ENCODE measurements around the gene PRKCZ. TPM values are rescaled to one million over a fixed set of nuclear protein-coding genes. Genes with fewer than 3 reads are reported as not detected.

Gene PRKCZ
- total and polyA plus RNA-seq, 5 experiments from 2014 or later, result 7.8 to 33.9 (median 11.3) TPM

DNA sequence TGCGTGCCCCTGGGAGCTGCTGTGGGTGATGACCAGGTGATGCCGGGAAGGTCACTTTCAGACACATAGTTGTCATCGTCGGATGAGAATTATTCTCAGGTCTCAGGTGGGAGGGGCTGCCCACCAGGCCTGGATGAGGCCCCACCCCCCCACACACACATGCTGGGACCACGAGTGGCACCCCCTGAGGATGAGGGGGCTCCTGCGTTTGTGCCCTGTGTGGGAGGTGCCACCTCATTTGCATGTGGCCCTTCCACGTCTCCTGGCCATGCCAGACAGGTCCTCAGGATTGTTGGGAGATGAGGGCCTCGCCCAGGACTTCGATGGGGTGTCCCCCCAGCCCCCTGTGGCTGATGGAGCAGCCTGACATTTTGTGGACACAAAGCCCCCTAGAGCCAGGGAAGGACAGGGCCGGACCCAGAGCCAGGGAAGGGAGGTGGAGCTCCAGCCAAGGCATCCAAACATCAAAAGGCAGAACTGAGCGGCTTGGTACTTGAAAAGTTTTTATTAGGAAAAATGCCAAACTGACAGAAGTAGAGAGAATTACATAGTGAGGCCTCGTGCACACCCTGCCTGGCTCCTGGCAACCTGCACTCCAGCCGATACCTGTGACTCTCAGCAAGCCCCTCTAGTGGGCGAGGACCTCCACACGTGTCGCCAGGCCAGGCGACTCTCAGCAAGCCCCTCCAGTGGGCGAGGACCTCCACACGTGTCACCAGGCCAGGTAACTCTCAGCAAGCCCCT is 55.7 kb downstream of the PRKCZ start:
- peak overlapping the region in 1 of 10 donors; percentile 59 for H3K27ac Mint-ChIP-seq
- peak in 1 of 10 donors; percentile 54 for DNase-seq
- ATAC-seq, result no peak
- peaks cover 0 to 8% (median 5%) of the 10 kb centered on the region in 3 donors for H3K36me3 Mint-ChIP-seq
- no peaks in the 10 kb centered on the region for H3K9me3 Mint-ChIP-seq
- no peaks in the 10 kb centered on the region for H3K27me3 Mint-ChIP-seq
- H3K4me1 Mint-ChIP-seq, result peaks cover 0 to 4% (median 2%) of the 10 kb centered on the region in 4 donors
- no peak overlapping the region for H3K4me3 Mint-ChIP-seq
- POLR2A ChIA-PET, result no interaction called here

DNA sequence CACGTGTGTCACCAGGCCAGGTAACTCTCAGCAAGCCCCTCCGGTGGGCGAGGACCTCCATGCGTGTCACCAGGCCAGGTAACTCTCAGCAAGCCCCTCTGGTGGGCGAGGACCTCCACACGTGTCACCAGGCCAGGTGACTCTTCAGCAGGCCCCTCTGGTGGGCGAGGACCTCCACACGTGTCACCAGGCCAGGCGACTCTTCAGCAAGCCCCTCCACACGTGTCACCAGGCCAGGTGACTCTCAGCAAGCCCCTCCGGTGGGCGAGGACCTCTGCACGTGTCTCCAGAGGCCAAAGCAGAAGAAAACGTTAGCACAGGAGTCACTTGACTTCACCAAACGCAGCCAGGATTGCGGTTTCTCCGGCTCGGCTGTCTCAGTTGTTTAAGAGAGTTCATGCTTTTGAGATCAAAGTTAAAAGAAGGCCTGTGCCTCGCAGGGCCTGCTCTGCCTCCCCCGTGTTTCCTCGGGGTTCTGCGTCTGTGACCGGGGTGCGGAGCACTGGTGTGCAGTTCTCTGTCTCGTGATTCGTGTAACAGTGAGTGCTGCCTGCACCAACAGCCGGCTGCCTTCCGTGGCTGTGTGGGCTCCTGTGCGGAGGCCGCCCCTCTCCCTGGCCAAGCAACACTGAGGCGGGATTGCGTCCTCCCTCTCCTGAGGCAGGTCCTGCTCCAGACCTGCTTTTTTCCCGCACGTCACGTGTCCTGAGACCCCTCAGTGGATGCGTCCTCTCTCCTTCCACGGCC is 56.6 kb downstream of the PRKCZ start:
- no peaks in the 10 kb centered on the region for H3K27me3 Mint-ChIP-seq
- POLR2A ChIA-PET, result no interaction called here
- H3K27ac Mint-ChIP-seq, result peak overlapping the region in 1 of 10 donors; percentile 48
- peak overlapping the region in 1 of 10 donors; percentile 6 for H3K4me3 Mint-ChIP-seq
- peaks cover 0 to 3% (median under 1%) of the 10 kb centered on the region in 4 donors for H3K4me1 Mint-ChIP-seq
- DNase-seq, result no peak
- H3K9me3 Mint-ChIP-seq, result no peaks in the 10 kb centered on the region
- ATAC-seq, result no peak
- peaks cover 0 to 8% (median 0%) of the 10 kb centered on the region in 3 donors for H3K36me3 Mint-ChIP-seq

GRCh38 chr1:2107586-2108212 is 57.5 kb downstream of the PRKCZ start:
- H3K4me1 Mint-ChIP-seq, result peaks cover 0 to 5% (median 2%) of the 10 kb centered on the region in 4 donors
- peaks cover 0 to 8% (median 0%) of the 10 kb centered on the region in 3 donors for H3K36me3 Mint-ChIP-seq
- no peaks in the 10 kb centered on the region for H3K9me3 Mint-ChIP-seq
- H3K27ac Mint-ChIP-seq, result no peak overlapping the region
- no peak overlapping the region for H3K4me3 Mint-ChIP-seq
- peak in 1 of 10 donors; percentile 45 for DNase-seq
- no peaks in the 10 kb centered on the region for H3K27me3 Mint-ChIP-seq
- POLR2A ChIA-PET, result no interaction called here
- no peak for ATAC-seq

GRCh38 chr1:2108213-2108876 is 58.1 kb downstream of the PRKCZ start:
- DNase-seq, result peak in 1 of 10 donors; percentile 52
- no peak for ATAC-seq
- H3K27me3 Mint-ChIP-seq, result no peaks in the 10 kb centered on the region

DNA sequence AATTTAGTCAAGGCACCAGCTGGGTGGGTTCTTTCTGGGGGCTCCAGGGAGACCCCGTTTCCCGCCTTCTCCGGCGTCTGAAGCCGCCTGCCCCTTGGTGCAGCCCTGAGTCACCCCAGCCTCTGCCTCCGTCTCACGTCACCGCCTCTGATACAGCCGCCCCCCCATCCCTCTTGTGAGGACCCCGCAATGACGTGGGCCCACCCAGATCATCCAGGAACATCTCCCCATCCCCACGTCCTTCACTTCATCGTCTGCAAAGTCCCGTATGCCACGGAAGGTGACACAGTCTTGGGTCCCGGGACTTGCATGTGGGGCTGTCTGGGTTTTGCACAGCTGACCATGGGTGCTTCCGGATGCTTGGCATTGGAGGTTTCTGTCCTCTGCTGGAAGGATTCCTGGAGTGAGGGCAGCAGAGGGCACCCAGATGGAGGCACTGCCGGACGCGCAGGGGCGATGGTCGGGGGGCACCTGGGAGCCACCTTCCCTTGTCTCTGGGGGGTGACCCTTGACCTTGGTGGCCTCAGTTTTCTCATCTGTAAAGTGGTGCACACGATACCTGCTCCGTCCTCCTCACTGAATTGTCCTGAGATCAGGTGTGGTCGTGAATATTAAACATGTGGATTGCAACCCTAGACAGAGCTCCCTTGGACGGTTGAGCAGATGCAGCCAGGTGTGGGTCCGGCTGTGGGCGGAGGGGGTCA is 58.8 kb downstream of the PRKCZ start:
- no peak overlapping the region for H3K27ac Mint-ChIP-seq
- H3K4me1 Mint-ChIP-seq, result peaks cover 0 to 4% (median 2%) of the 10 kb centered on the region in 4 donors
- POLR2A ChIA-PET, result no interaction called here
- no peaks in the 10 kb centered on the region for H3K27me3 Mint-ChIP-seq
- H3K4me3 Mint-ChIP-seq, result no peak overlapping the region
- ATAC-seq, result no peak
- peaks cover 0 to 8% (median 0%) of the 10 kb centered on the region in 3 donors for H3K36me3 Mint-ChIP-seq
- DNase-seq, result no peak
- no peaks in the 10 kb centered on the region for H3K9me3 Mint-ChIP-seq

More at GRCh38 chr1:2108213-2108876, 58.1 kb downstream of the PRKCZ start:
- Mint-ChIP-seq H3K4me3 (no peak overlapping the region), H3K36me3 (peaks cover 0 to 8% (median 0%) of the 10 kb centered on the region in 3 donors), H3K27ac (no peak overlapping the region), H3K4me1 (peaks cover 0 to 5% (median 2%) of the 10 kb centered on the region in 4 donors), H3K9me3 (no peaks in the 10 kb centered on the region)
- POLR2A ChIA-PET, result no interaction called here

DNA sequence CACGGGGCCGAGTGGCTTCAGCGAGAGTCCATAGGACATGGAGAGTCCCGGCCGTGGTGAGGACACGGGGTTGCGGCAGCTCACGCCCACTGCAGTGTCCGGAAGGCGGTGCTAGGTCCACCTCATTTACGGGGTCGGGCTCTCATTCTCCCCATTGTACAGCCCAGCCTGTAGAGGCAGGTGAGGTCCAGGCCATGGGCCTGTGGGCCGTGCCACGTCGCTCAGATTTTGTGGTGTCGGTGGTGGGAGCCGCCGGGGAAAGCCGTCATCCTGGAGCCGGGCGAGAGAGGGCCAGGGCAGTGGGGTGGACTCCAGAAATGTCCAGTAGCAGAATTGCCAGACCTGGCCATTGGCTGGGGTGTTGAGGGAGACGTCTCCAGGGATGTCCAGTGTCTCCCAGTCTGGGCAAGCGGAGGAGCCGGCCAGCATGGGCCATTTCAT is 59.4 kb downstream of the PRKCZ start:
- Mint-ChIP-seq H3K27ac (no peak overlapping the region), H3K36me3 (peaks cover 0 to 5% (median 0%) of the 10 kb centered on the region in 3 donors), H3K4me1 (peaks cover 0 to 4% (median 1%) of the 10 kb centered on the region in 4 donors), H3K4me3 (no peak overlapping the region), H3K27me3 (no peaks in the 10 kb centered on the region), H3K9me3 (no peaks in the 10 kb centered on the region)
- POLR2A ChIA-PET, result no interaction called here
- ATAC-seq, result no peak
- peak in 1 of 10 donors; percentile 61 for DNase-seq

DNA sequence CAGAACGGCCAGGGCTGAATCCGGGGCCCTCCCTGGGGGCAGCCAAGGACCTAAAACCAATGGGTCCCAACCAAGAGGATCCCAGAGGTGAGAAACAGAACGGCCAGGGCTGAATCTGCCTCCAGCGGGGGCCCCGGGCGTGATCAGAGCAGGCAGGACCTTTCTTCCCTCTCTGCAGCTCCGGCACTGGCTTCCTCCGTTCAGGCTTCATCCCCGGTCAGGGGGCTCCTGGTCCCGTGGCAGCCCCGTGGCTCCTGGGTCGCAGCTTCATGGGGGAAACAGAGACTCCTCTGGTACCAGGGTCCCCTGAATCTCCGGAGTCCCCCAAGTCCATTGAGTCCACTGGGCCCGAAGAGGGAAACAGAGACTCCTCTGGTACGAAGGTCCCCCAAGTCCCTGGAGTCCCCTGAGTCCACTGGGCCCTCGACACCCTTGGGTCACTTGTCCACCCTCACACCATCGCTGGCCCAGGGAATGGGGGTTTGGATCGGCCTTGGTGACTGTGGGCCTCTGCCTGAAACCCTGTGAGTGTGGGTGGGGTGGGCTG is 60.1 kb downstream of the PRKCZ start:
- H3K4me1 Mint-ChIP-seq, result peaks cover 2 to 5% (median 3%) of the 10 kb centered on the region in 4 donors
- H3K27me3 Mint-ChIP-seq, result no peaks in the 10 kb centered on the region
- H3K27ac Mint-ChIP-seq, result no peak overlapping the region
- no peak overlapping the region for H3K4me3 Mint-ChIP-seq
- DNase-seq, result no peak
- POLR2A ChIA-PET, result no interaction called here
- no peak for ATAC-seq
- H3K9me3 Mint-ChIP-seq, result no peaks in the 10 kb centered on the region
- H3K36me3 Mint-ChIP-seq, result peaks cover 0 to 5% (median 0%) of the 10 kb centered on the region in 3 donors

- POLR2A ChIA-PET, result no interaction called here
- Mint-ChIP-seq H3K27me3 (no peaks in the 10 kb centered on the region), H3K27ac (peak overlapping the region in 1 of 10 donors; percentile 33), H3K4me3 (no peak overlapping the region), H3K9me3 (no peaks in the 10 kb centered on the region), H3K4me1 (peaks cover 2 to 12% (median 9%) of the 10 kb centered on the region in 4 donors), H3K36me3 (peaks cover 0 to 4% (median 0%) of the 10 kb centered on the region in 3 donors)
- ATAC-seq, result no peak
- DNase-seq, result peak in 1 of 10 donors; percentile 60
Observed at GRCh38 chr1:2110738-2111673, 60.8 kb downstream of the PRKCZ start.

DNA sequence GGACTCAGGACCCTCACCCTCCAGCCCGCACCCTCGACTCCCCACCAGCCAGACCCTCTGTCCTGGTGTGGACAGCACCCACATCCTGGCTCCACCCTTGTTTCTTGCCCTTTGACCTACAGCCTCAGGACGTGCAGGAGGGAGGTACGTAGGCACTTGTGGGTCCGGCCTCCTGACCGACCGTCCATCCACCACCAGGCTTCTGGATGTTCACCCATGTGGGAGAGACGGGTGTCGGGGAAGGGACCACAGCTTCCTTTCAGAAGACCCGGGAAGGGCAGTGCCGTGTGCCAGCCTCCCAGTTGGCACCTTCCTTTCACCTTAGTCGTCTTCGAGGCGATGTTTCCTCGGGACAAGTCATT is 61.4 kb downstream of the PRKCZ start:
- Mint-ChIP-seq H3K4me1 (peaks cover 2 to 18% (median 10%) of the 10 kb centered on the region in 4 donors), H3K27ac (no peak overlapping the region), H3K27me3 (no peaks in the 10 kb centered on the region), H3K4me3 (no peak overlapping the region), H3K36me3 (peaks cover 0 to 3% (median 0%) of the 10 kb centered on the region in 3 donors), H3K9me3 (no peaks in the 10 kb centered on the region)
- no peak for DNase-seq
- ATAC-seq, result no peak
- POLR2A ChIA-PET, result no interaction called here

- Mint-ChIP-seq H3K36me3 (peaks cover 0 to 1% (median 0%) of the 10 kb centered on the region in 3 donors), H3K4me1 (peaks cover 2 to 18% (median 10%) of the 10 kb centered on the region in 4 donors), H3K9me3 (no peaks in the 10 kb centered on the region), H3K27ac (no peak overlapping the region), H3K4me3 (no peak overlapping the region), H3K27me3 (no peaks in the 10 kb centered on the region)
- peak in 1 of 2 donors; percentile 33 for ATAC-seq
- no peak for DNase-seq
- POLR2A ChIA-PET, result no interaction called here
Observed at GRCh38 chr1:2112280-2112701, 62.1 kb downstream of the PRKCZ start.

GRCh38 chr1:2113620-2114135 is 63.5 kb downstream of the PRKCZ start:
- Mint-ChIP-seq H3K27ac (peak overlapping the region in 2 of 10 donors; percentile 40 to 51), H3K36me3 (peaks cover 0 to 4% (median 0%) of the 10 kb centered on the region in 3 donors), H3K27me3 (no peaks in the 10 kb centered on the region), H3K4me1 (peaks cover 3 to 18% (median 11%) of the 10 kb centered on the region in 4 donors), H3K4me3 (no peak overlapping the region), H3K9me3 (peaks cover 0 to 4% (median 0%) of the 10 kb centered on the region in 9 donors)
- no peak for ATAC-seq
- POLR2A ChIA-PET, result no interaction called here
- peak in 1 of 10 donors; percentile 45 for DNase-seq

Measured in naive thymus-derived CD8-positive, alpha-beta T cell (primary cell).